ENCODE data around the gene LPAR3.

LPAR3 gene

DNA sequence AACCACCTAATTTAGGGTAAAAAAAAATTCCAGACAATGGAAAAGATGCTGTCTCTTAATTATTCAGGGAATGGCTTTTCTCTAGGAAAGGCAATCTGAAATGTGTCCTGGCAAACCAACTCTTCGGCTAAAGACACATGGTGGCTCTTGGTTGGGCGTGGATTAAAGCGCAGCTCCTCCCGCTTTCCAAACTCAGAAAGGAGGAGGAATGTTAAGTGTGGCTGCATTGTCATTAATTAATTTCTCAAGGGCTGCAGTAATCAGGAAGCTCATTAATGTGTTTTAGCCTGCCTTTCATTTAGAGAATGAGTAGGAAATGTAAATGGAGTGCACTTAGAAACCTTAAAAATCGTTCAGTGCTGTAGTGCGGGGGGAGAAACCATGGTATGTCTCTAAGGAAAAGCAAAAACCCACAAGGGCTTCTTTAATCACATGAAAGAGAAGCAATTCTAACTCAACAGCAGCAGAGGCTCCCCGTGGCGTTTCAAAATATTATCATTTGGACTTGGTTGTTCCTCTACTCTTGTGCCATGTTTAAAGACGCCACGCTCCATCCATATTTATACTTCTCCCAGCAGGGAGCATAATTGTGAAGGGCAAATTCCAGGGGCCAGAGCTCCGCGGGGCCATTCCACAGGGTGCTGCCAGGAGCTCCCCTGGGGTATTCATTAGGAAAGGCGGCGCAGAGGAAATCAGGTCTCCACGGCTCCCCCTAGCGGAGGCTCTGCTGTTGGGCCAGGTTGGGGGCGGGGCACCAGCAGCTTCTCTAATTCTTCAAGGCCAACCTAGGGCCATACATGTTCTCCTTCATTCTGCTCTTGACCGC is 110.8 kb downstream of the LPAR3 start:
- Histone ChIP-seq H3K4me3 (peak overlapping the region in 4 of 10 experiments; percentile 16 to 33 (median 26); a peak in 5 of 20 replicates), H3K9me3 (replicated peaks in 1 of 11) (peaks cover 0 to 16% (median 0%) of the 10 kb centered on the region in 11 experiments; a peak in 6 of 22 replicates), H3K4me2 (peak overlapping the region; percentile 50 to 93 (median 83)), H3K27ac (peak overlapping the region in 9 of 11 experiments; percentile 50 to 96 (median 93); a peak in 18 of 22 replicates), H4K20me1 (no peaks in the 10 kb centered on the region), H3K36me3 (no peaks in the 10 kb centered on the region), H3K9ac (peak overlapping the region in 7 of 11 experiments; percentile 2 to 64 (median 36); a peak in 12 of 22 replicates), H3K4me1 (peaks cover 47 to 69% (median 58%) of the 10 kb centered on the region in 10 experiments), H3K27me3 (no peaks in the 10 kb centered on the region)
- no peak for TF ChIP-seq Cebpa-rat (IDR thresholded peaks at IDR 0.05)

DNA sequence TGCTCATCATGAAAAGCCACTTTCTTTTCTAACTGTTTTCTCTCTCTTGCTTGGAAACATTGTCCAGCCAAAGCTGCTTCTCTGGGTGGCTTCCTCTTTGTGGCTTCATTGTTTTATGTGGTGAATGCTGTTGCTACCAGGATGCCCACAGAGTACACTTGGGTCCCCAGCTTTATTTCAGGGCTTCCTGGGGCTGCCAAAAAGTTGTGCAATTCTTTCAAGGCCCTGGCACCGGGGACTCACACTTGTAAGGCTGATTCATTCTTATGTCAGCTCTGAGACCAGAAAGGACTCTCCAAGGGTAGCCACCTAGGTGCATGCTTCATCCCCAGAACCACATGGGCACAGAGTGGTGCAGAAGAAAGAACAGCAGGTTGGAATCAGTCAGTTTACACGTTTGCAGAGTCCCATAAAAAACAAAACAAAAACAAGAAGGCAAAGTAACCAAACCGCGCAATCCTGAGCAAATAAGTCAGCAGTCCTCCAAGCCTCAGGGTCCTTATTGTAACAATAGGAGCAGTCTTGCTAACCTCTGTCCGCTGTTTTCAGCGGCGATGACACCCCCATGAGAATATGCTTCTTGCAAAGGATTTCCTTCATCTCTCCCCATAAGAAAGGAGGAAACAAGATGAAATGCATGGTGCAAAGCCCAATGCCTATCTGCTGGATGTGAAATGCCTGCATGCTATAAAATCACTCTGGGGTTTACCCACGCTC is 112.8 kb downstream of the LPAR3 start:
- H3K36me3 ChIP-seq, result no peaks in the 10 kb centered on the region
- H3K9ac ChIP-seq, result peak overlapping the region; percentile 4 to 84 (median 79); a peak in 20 of 22 replicates
- H3K27ac ChIP-seq, result peak overlapping the region; percentile 17 to 96 (median 93); a peak in 21 of 22 replicates
- H3K9me3 ChIP-seq (replicated peaks in 1 of 11), result peaks cover 0 to 16% (median 0%) of the 10 kb centered on the region in 11 experiments; a peak in 6 of 22 replicates
- peak overlapping the region in 7 of 10 experiments; percentile 9 to 48 (median 35); a peak in 8 of 20 replicates for H3K4me3 ChIP-seq
- H3K4me2 ChIP-seq, result peak overlapping the region; percentile 74 to 93 (median 83)
- H4K20me1 ChIP-seq, result no peaks in the 10 kb centered on the region
- H3K4me1 ChIP-seq, result peaks cover 42 to 82% (median 58%) of the 10 kb centered on the region in 10 experiments
- H3K27me3 ChIP-seq, result no peaks in the 10 kb centered on the region
- TF ChIP-seq Cebpa-rat (IDR thresholded peaks at IDR 0.05), result peak; percentile 68 to 100 (median 99); a peak in 21 of 22 replicates

DNA sequence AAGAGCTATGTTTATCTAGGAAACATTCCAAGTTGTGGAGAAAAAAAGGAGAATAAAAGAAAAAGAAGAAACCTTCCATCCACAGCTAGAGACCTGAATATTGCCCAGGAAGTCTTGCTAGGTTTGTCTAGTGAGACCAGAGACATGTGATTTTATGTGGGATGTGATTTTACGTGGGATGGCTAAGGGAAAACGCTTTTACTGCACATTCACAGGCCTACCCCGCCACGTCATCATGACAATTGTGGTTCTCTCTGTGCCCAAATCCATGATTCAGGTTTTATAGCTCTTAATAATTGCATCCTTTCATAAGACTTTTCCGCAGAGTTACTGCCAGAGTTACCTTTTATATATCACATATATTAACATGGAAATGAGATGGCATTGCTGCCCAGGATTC is 116.4 kb downstream of the LPAR3 start:
- peak overlapping the region in 4 of 11 experiments; percentile 19 to 51 (median 24); a peak in 3 of 22 replicates for H3K27ac ChIP-seq
- TF ChIP-seq Cebpa-rat (IDR thresholded peaks at IDR 0.05), result no peak
- H3K4me2 ChIP-seq, result peak overlapping the region in 4 of 11 experiments; percentile 2 to 88 (median 28); a peak in 6 of 22 replicates

DNA sequence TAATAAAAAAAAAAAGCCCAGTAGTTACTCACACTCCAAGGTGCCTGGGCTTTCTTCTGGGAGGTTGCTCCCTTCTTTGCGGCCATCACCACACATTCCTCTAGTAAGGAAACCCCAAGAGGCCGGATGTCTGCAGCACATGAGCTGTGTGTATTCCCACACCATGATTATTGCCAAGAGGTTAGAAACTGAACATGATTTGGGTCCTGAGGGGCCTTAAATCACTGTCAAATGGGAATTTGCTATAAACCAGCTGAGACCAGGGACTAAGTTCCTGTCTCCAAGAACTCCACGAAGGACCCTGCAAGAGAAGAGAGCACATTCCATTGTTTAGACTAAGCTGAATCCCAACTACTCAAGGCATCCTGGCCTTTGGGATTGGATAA is 117.5 kb downstream of the LPAR3 start:
- H3K27ac ChIP-seq, result no peak overlapping the region
- H3K9ac ChIP-seq, result no peak overlapping the region
- H3K9me3 ChIP-seq (replicated peaks in 1 of 11), result peaks cover 0 to 8% (median 0%) of the 10 kb centered on the region in 11 experiments; a peak in 3 of 22 replicates
- peaks cover 16 to 68% (median 36%) of the 10 kb centered on the region in 10 experiments for H3K4me1 ChIP-seq
- H3K36me3 ChIP-seq, result no peaks in the 10 kb centered on the region
- no peak overlapping the region for H3K4me3 ChIP-seq
- no peak overlapping the region for H3K4me2 ChIP-seq
- no peaks in the 10 kb centered on the region for H3K27me3 ChIP-seq
- TF ChIP-seq Cebpa-rat (IDR thresholded peaks at IDR 0.05), result no peak
- H4K20me1 ChIP-seq, result no peaks in the 10 kb centered on the region

More for the DNA sequence above, 116.4 kb downstream of the LPAR3 start:
- Histone ChIP-seq H3K9me3 (replicated peaks in 1 of 11) (peaks cover 0 to 8% (median 0%) of the 10 kb centered on the region in 11 experiments; a peak in 3 of 22 replicates), H3K4me1 (peaks cover 20 to 80% (median 44%) of the 10 kb centered on the region in 10 experiments), H4K20me1 (no peaks in the 10 kb centered on the region), H3K36me3 (no peaks in the 10 kb centered on the region), H3K4me3 (no peak overlapping the region), H3K27me3 (no peaks in the 10 kb centered on the region), H3K9ac (no peak overlapping the region)

DNA sequence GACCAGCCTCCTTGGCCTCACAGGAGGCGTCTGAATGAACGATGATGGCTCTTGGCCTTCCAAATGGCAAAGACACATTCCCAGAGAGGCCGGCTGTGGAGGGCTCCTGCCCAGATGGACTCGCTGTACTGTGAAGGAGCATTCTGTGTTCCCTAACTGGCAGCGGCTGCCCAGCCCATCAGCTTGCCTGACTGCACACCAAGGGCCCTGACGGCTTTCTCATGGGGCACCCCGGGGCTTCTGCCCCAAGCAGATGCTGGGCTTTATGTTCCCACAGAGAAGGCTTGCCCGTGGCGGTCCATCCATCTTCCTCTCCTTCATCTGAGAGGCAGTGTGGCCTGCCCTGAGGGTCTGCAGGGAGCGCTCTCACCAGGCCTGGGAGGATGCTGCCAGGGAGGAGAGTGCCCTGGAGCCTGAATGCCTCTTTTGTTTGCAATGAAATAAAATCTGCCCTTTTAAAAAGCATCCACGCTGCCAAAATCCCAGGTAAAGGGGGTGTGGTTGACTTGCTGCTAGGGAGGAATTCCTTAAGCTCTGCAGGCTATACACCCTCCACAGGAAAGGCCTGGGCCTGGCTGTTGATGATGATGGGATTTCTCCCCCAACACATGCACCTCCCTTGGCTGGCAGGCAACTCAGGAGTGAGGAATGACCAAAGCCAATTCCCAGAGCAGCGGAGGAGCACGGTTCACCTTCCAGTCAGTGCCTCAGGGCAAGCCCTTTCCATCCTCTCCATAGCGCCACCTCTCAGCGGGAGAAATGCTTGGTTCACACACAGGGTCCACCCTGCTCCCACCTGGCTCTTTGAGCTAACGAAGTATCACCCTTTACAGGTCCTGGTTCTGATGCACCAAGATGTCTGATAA is 118.1 kb downstream of the LPAR3 start:
- H3K27me3 ChIP-seq, result no peaks in the 10 kb centered on the region
- no peak overlapping the region for H3K4me3 ChIP-seq
- H3K9me3 ChIP-seq (replicated peaks in 1 of 11), result peaks cover 0 to 8% (median 0%) of the 10 kb centered on the region in 11 experiments; a peak in 3 of 22 replicates
- peaks cover 10 to 64% (median 31%) of the 10 kb centered on the region in 10 experiments for H3K4me1 ChIP-seq
- peak overlapping the region in 4 of 11 experiments; percentile 2 to 41 (median 28); a peak in 5 of 22 replicates for H3K27ac ChIP-seq
- peak overlapping the region in 6 of 11 experiments; percentile 20 to 51 (median 30); a peak in 10 of 22 replicates for H3K4me2 ChIP-seq
- no peaks in the 10 kb centered on the region for H3K36me3 ChIP-seq
- no peak overlapping the region for H3K9ac ChIP-seq
- H4K20me1 ChIP-seq, result no peaks in the 10 kb centered on the region
- no peak for TF ChIP-seq Cebpa-rat (IDR thresholded peaks at IDR 0.05)

DNA sequence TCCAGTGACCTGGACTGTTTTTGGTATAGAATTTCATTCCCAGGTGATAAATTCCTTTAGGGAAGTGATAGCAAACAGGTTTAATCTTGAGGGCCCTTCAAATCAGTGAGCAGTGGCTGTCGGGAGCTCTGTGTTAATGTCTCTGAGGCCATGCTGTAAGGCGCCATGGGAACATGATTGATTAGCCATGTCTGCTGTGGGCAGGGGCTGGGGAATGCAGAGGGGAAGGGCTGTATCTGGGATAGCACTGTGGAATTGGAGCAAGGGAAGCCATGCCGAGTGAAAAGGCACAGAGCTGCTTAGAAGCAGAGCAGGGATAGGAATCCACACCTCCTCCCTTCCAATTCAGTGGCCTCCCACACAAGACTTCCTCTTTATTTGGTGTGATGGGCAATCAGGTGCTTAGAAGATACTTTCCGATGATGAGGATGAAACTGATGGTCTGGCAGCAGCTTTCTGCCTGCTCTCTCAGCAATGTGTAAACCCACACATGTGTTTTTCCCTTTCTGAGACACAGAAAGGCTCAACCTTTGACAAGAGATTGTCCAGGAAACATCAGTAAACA is 119.0 kb downstream of the LPAR3 start:
- peak overlapping the region in 3 of 11 experiments; percentile 25 to 41 (median 32); a peak in 3 of 22 replicates for H3K27ac ChIP-seq
- H3K27me3 ChIP-seq, result no peaks in the 10 kb centered on the region
- TF ChIP-seq Cebpa-rat (IDR thresholded peaks at IDR 0.05), result no peak
- H3K4me2 ChIP-seq, result peak overlapping the region in 6 of 11 experiments; percentile 20 to 51 (median 30); a peak in 9 of 22 replicates
- H3K9ac ChIP-seq, result no peak overlapping the region
- H4K20me1 ChIP-seq, result no peaks in the 10 kb centered on the region
- H3K36me3 ChIP-seq, result no peaks in the 10 kb centered on the region
- peaks cover 0 to 8% (median 0%) of the 10 kb centered on the region in 11 experiments; a peak in 3 of 22 replicates for H3K9me3 ChIP-seq (replicated peaks in 1 of 11)
- peaks cover 1 to 56% (median 22%) of the 10 kb centered on the region in 10 experiments for H3K4me1 ChIP-seq
- H3K4me3 ChIP-seq, result no peak overlapping the region

DNA sequence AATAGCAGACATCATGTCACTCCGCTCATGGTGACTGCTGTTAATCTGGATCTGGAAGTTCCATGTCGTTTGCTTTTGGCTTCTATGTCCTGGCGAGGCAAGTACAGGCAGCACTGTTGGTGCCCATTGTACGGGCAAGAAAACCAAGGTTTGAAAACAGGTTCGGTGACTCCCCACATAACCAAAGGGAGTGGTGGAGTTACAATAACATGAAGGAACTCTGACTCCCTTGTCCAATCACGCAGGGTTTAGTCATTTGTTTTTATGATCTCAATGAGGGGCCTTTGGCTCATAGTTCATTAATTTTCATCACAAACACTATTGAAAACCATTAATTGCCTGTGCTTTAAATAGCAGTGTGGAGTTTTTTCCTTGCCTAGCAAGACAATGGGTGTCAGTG is 119.8 kb downstream of the LPAR3 start:
- no peaks in the 10 kb centered on the region for H4K20me1 ChIP-seq
- H3K36me3 ChIP-seq, result no peaks in the 10 kb centered on the region
- no peak overlapping the region for H3K9ac ChIP-seq
- H3K27me3 ChIP-seq, result no peaks in the 10 kb centered on the region
- no peak overlapping the region for H3K4me2 ChIP-seq
- peaks cover 0 to 2% (median 0%) of the 10 kb centered on the region in 11 experiments; a peak in 2 of 22 replicates for H3K9me3 ChIP-seq (replicated peaks in 1 of 11)
- H3K4me1 ChIP-seq, result peaks cover 0 to 47% (median 15%) of the 10 kb centered on the region in 10 experiments; a peak in 14 of 20 replicates
- H3K27ac ChIP-seq, result no peak overlapping the region
- TF ChIP-seq Cebpa-rat (IDR thresholded peaks at IDR 0.05), result no peak
- H3K4me3 ChIP-seq, result no peak overlapping the region

All from BLaER1 treated with 17β-estradiol and CSF1 and Interleukin-3, amounts not matched to agents 10 nM and 100 nM (cell line).